ENCODE measurements around the gene ZNRF3.
"Not testable (repeated sequence)": the region's sequence is repeated elsewhere in the genome, so short reads cannot be mapped to it uniquely, and the experiment has no call there.

ZNRF3 gene

GRCh38 chr22:29037340-29037932, 154.1 kb downstream of the ZNRF3 start:
- no peak for DNase-seq (ENCODE audit: low read depth)

- DNase-seq (ENCODE audit: low read depth): no peak
Observed at GRCh38 chr22:29039148-29039547, 155.8 kb downstream of the ZNRF3 start.

GRCh38 chr22:29039684-29040083, 156.3 kb downstream of the ZNRF3 start:
- DNase-seq (ENCODE audit: low read depth): not testable (repeated sequence)

- peak; percentile 51 for DNase-seq (ENCODE audit: low read depth)
Observed at GRCh38 chr22:29040385-29041275, 157.3 kb downstream of the ZNRF3 start.

GRCh38 chr22:29041408-29041807, 158.0 kb downstream of the ZNRF3 start:
- DNase-seq (ENCODE audit: low read depth): no peak

- no peak for DNase-seq (ENCODE audit: low read depth)
Observed at GRCh38 chr22:29043906-29044575, 160.7 kb downstream of the ZNRF3 start.

GRCh38 chr22:29044657-29045176, 161.3 kb downstream of the ZNRF3 start:
- DNase-seq (ENCODE audit: low read depth): no peak

GRCh38 chr22:29048822-29049654, 165.7 kb downstream of the ZNRF3 start:
- DNase-seq (ENCODE audit: low read depth): no peak

GRCh38 chr22:29049655-29050263, 166.4 kb downstream of the ZNRF3 start:
- no peak for DNase-seq (ENCODE audit: low read depth)

GRCh38 chr22:29050457-29050856, 167.1 kb downstream of the ZNRF3 start:
- DNase-seq (ENCODE audit: low read depth): no peak

- DNase-seq (ENCODE audit: low read depth): no peak
Observed at GRCh38 chr22:29053048-29053702, 169.8 kb downstream of the ZNRF3 start.

GRCh38 chr22:29054251-29054767, 170.9 kb downstream of the ZNRF3 start:
- DNase-seq (ENCODE audit: low read depth): no peak

- DNase-seq (ENCODE audit: low read depth): no peak
Observed at GRCh38 chr22:29055192-29055830, 171.9 kb downstream of the ZNRF3 start.

GRCh38 chr22:29056472-29056871, 173.1 kb downstream of the ZNRF3 start:
- no peak for DNase-seq (ENCODE audit: low read depth)

- DNase-seq (ENCODE audit: low read depth): no peak
Observed at GRCh38 chr22:29060251-29060869, 177.0 kb downstream of the ZNRF3 start.

GRCh38 chr22:29060931-29061330, 177.6 kb downstream of the ZNRF3 start:
- DNase-seq (ENCODE audit: low read depth): no peak

- DNase-seq (ENCODE audit: low read depth): no peak
Observed at GRCh38 chr22:29061773-29062172, 178.4 kb downstream of the ZNRF3 start, which contains the start of gene C22orf31. TSS of gene C22orf31 (minus strand) at chr22:29061831. CDS start at chr22:29061792, 39 bp downstream.

- DNase-seq (ENCODE audit: low read depth): no peak
Observed at GRCh38 chr22:29062286-29062821, 179.0 kb downstream of the ZNRF3 start.
